ENCODE measurements around the gene NDST4.

DNA sequence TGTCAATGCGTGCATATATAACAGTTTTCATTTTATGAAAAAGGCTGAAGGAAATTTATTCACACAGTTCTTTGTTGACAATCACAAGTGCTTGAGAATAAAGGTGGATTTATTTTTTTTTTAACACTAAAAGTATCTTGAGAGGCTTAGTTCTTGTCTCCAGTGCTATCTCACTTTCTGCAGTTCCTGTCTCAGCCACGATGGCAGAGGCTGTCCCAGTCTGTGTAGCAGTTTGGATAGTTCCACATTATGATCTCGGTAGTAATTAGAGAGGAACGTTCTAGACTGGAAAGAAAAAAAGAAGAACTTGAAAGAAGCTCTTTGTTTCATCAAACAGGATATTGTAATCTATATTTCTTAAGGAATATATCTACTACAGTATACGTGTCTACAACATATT lies 285.8 kb downstream of the NDST4 start:
- TF ChIP-seq, protein P1, sequence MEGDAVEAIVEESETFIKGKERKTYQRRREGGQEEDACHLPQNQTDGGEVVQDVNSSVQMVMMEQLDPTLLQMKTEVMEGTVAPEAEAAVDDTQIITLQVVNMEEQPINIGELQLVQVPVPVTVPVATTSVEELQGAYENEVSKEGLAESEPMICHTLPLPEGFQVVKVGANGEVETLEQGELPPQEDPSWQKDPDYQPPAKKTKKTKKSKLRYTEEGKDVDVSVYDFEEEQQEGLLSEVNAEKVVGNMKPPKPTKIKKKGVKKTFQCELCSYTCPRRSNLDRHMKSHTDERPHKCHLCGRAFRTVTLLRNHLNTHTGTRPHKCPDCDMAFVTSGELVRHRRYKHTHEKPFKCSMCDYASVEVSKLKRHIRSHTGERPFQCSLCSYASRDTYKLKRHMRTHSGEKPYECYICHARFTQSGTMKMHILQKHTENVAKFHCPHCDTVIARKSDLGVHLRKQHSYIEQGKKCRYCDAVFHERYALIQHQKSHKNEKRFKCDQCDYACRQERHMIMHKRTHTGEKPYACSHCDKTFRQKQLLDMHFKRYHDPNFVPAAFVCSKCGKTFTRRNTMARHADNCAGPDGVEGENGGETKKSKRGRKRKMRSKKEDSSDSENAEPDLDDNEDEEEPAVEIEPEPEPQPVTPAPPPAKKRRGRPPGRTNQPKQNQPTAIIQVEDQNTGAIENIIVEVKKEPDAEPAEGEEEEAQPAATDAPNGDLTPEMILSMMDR (IDR thresholded peaks at IDR 0.05): no peak
- no peak for TF ChIP-seq POLR2A (IDR thresholded peaks at IDR 0.05)
